ENCODE results near the gene APLN.

Gene APLN

GRCh38 chrX:129652565-129653169 is 2.1 kb downstream of the APLN start:
- Histone ChIP-seq H3K27me3 (ENCODE audit: low read depth, low read length) (peaks cover 12% of the 10 kb centered on the region), H3K27ac (ENCODE audit: low read length) (no peak overlapping the region), H3K4me2 (ENCODE audit: low read length) (no peak overlapping the region)

DNA sequence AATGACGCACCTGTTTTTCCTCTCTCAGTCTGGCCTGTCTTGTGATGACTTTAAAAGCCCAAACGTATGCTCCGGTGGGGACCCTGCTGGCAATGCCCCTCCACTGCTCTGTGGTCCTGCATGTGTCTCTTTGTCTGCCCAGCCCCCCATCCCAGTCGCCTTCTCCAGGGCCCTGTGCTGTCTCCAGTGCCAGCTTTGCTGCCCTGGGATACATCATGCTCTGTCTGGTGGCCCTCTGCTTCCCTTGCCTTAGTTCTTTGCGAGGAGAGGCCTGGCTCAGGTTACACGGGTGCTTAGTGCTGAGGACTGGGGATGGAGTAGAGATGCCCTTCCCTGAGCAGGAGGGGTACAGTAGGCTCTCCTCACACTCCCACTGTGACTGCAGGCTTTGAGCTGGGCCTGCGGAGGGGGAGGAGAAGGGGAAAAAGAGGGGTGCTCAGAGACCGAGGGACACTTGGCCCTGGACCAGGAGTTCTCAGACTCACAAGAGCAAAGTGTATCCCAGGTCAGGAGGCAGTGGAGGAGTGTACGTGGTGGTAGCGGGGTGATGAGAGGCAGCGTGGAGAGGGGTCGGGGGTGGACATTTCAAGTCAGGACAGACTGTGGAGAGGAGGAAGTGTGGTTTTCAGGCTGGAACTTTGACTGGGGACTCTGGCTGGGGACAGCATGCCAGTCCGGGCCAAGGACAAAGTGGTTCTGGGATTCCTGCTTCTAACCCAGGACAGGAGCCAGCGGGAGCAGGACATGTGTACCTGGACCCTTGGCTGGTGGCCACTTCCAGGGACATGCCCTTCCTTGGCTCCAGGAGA is 2.8 kb downstream of the APLN start:
- no peaks in the 10 kb centered on the region for H4K20me1 ChIP-seq (ENCODE audit: insufficient read depth, low read length)
- peaks cover 6% of the 10 kb centered on the region; the same call in 1 of the 2 replicates for H3K4me1 ChIP-seq (ENCODE audit: low read length)
- no peak overlapping the region for H3K9ac ChIP-seq (ENCODE audit: low read length)
- no peak overlapping the region for H2AFZ ChIP-seq (ENCODE audit: low read depth, low read length)
- H3K79me2 ChIP-seq (ENCODE audit: low read length): no peaks in the 10 kb centered on the region
- TF ChIP-seq, protein P1, sequence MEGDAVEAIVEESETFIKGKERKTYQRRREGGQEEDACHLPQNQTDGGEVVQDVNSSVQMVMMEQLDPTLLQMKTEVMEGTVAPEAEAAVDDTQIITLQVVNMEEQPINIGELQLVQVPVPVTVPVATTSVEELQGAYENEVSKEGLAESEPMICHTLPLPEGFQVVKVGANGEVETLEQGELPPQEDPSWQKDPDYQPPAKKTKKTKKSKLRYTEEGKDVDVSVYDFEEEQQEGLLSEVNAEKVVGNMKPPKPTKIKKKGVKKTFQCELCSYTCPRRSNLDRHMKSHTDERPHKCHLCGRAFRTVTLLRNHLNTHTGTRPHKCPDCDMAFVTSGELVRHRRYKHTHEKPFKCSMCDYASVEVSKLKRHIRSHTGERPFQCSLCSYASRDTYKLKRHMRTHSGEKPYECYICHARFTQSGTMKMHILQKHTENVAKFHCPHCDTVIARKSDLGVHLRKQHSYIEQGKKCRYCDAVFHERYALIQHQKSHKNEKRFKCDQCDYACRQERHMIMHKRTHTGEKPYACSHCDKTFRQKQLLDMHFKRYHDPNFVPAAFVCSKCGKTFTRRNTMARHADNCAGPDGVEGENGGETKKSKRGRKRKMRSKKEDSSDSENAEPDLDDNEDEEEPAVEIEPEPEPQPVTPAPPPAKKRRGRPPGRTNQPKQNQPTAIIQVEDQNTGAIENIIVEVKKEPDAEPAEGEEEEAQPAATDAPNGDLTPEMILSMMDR (IDR thresholded peaks at IDR 0.05; ENCODE audit: low read depth, low read length): no peak
- TF ChIP-seq EZH2phosphoT487 (IDR thresholded peaks at IDR 0.05; ENCODE audit: low read depth): no peak
- no peak overlapping the region for H3K4me3 ChIP-seq (ENCODE audit: low read length)
- no peak overlapping the region for H3K27ac ChIP-seq (ENCODE audit: low read length)
- H3K27me3 ChIP-seq (ENCODE audit: low read depth, low read length): peaks cover 12% of the 10 kb centered on the region
- H3K36me3 ChIP-seq (replicated peaks; ENCODE audit: low read depth, low read length): no peaks in the 10 kb centered on the region
- no peak overlapping the region for H3K4me2 ChIP-seq (ENCODE audit: low read length)
- H3K9me3 ChIP-seq (ENCODE audit: insufficient read depth, low read length): no peaks in the 10 kb centered on the region

More at GRCh38 chrX:129652565-129653169, 2.1 kb downstream of the APLN start:
- no peaks in the 10 kb centered on the region for H4K20me1 ChIP-seq (ENCODE audit: insufficient read depth, low read length)
- peaks cover 6% of the 10 kb centered on the region; the same call in 1 of the 2 replicates for H3K4me1 ChIP-seq (ENCODE audit: low read length)
- H3K79me2 ChIP-seq (ENCODE audit: low read length): no peaks in the 10 kb centered on the region
- H3K9ac ChIP-seq (ENCODE audit: low read length): no peak overlapping the region
- H3K9me3 ChIP-seq (ENCODE audit: insufficient read depth, low read length): no peaks in the 10 kb centered on the region
- no peak overlapping the region for H2AFZ ChIP-seq (ENCODE audit: low read depth, low read length)
- TF ChIP-seq EZH2phosphoT487 (IDR thresholded peaks at IDR 0.05; ENCODE audit: low read depth): no peak
- TF ChIP-seq, protein P1 (IDR thresholded peaks at IDR 0.05; ENCODE audit: low read depth, low read length): no peak
- no peaks in the 10 kb centered on the region for H3K36me3 ChIP-seq (replicated peaks; ENCODE audit: low read depth, low read length)
- H3K4me3 ChIP-seq (ENCODE audit: low read length): no peak overlapping the region

- H4K20me1 ChIP-seq (ENCODE audit: insufficient read depth, low read length): no peaks in the 10 kb centered on the region
- H3K4me3 ChIP-seq (ENCODE audit: low read length): no peak overlapping the region
- H3K27me3 ChIP-seq (ENCODE audit: low read depth, low read length): peaks cover 12% of the 10 kb centered on the region
- no peak overlapping the region for H2AFZ ChIP-seq (ENCODE audit: low read depth, low read length)
- H3K9ac ChIP-seq (ENCODE audit: low read length): no peak overlapping the region
- H3K9me3 ChIP-seq (ENCODE audit: insufficient read depth, low read length): no peaks in the 10 kb centered on the region
- TF ChIP-seq EZH2phosphoT487 (IDR thresholded peaks at IDR 0.05; ENCODE audit: low read depth): no peak
- TF ChIP-seq, protein P1 (IDR thresholded peaks at IDR 0.05; ENCODE audit: low read depth, low read length): no peak
- no peaks in the 10 kb centered on the region for H3K79me2 ChIP-seq (ENCODE audit: low read length)
- H3K4me1 ChIP-seq (ENCODE audit: low read length): peaks cover 6% of the 10 kb centered on the region; the same call in 1 of the 2 replicates
- H3K27ac ChIP-seq (ENCODE audit: low read length): no peak overlapping the region
- no peaks in the 10 kb centered on the region for H3K36me3 ChIP-seq (replicated peaks; ENCODE audit: low read depth, low read length)
- no peak overlapping the region for H3K4me2 ChIP-seq (ENCODE audit: low read length)
Measured at GRCh38 chrX:129650821-129651510, 3.8 kb downstream of the APLN start.

DNA sequence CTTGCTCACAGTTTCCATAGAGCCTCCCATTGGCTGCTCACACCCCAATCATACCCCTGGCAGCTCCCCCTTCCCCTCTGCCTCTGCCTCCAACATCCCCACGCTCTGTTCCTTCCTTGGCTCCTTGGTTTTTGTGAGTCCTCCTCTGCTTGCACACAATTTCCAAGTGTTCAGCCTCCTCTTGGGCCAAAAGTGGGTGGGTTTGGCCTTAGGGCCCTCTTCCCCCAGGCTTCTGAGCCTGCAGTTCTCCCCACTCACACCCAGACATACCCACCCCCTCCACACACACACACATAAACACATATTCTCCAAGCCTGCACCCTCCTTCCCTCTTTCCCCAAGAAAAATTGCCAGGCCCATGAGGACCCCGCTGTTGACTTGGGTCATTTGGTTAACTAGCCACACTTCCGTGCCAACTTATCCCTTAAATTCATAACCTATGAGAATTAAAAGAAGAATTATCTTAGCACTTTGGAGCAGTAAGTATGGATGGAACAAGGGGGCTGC is 4.5 kb downstream of the APLN start:
- 0 out of 2 replicates have a peak, but pooled peaks cover under 1% of the 10 kb centered on the region for H3K4me1 ChIP-seq (ENCODE audit: low read length)
- H3K79me2 ChIP-seq (ENCODE audit: low read length): no peaks in the 10 kb centered on the region
- no peaks in the 10 kb centered on the region for H3K9me3 ChIP-seq (ENCODE audit: insufficient read depth, low read length)
- peaks cover 6% of the 10 kb centered on the region for H3K27me3 ChIP-seq (ENCODE audit: low read depth, low read length)
- no peak overlapping the region for H2AFZ ChIP-seq (ENCODE audit: low read depth, low read length)
- no peaks in the 10 kb centered on the region for H4K20me1 ChIP-seq (ENCODE audit: insufficient read depth, low read length)
- no peak overlapping the region for H3K9ac ChIP-seq (ENCODE audit: low read length)
- H3K27ac ChIP-seq (ENCODE audit: low read length): no peak overlapping the region
- no peak overlapping the region for H3K4me3 ChIP-seq (ENCODE audit: low read length)
- H3K36me3 ChIP-seq (replicated peaks; ENCODE audit: low read depth, low read length): no peaks in the 10 kb centered on the region
- TF ChIP-seq EZH2phosphoT487 (IDR thresholded peaks at IDR 0.05; ENCODE audit: low read depth): no peak
- TF ChIP-seq, protein P1 (IDR thresholded peaks at IDR 0.05; ENCODE audit: low read depth, low read length): no peak
- H3K4me2 ChIP-seq (ENCODE audit: low read length): no peak overlapping the region
